ENCODE results near the gene TIAM2. TPM values are rescaled to one million over a fixed set of nuclear protein-coding genes. Genes with fewer than 3 reads are reported as not detected.
A peak's percentile ranks its signal among the peaks of the same experiment; 100 is the strongest.

TIAM2 gene
- total RNA-seq, 4 donors from 2014 or later: 9.2 to 18.2 (median 11.4) TPM

GRCh38 chr6:155263373-155264063 is 268.4 kb downstream of the TIAM2 start, which contains the start of gene CLDN20:
Gene CLDN20 (plus strand): TSS chr6:155264013. CDS start chr6:155275720, 11,707 bp downstream.
- DNase-seq (ENCODE audit: low spot score in 2 of 2): no peak
- no peak for TF ChIP-seq POLR2A (IDR thresholded peaks at IDR 0.05)
- TF ChIP-seq EP300 (IDR thresholded peaks at IDR 0.05): no peak
- no peak for TF ChIP-seq CTCF (IDR thresholded peaks at IDR 0.05)
- Histone ChIP-seq H3K36me3 (peaks cover 0 to 28% (median 0%) of the 10 kb centered on the region in 3 donors), H3K27me3 (no peaks in the 10 kb centered on the region), H3K27ac (peak within 1 kb of the TSS in 1 of 4 donors; percentile 61), H3K4me1 (peaks cover 0 to 4% (median 0%) of the 10 kb centered on the region in 4 donors), H3K4me3 (no peak within 1 kb of the TSS), H3K9me3 (no peaks in the 10 kb centered on the region)
- WGBS, 2 donors: 84% methylated on average over 10 of the region's 10 CpGs

- Histone ChIP-seq H3K27me3 (no peaks in the 10 kb centered on the region), H3K27ac (peak overlapping the region in 1 of 4 donors; percentile 61), H3K9me3 (no peaks in the 10 kb centered on the region), H3K4me3 (no peak overlapping the region), H3K36me3 (peaks cover 0 to 15% (median 0%) of the 10 kb centered on the region in 3 donors), H3K4me1 (peaks cover 0 to 4% (median 0%) of the 10 kb centered on the region in 4 donors)
- DNase-seq (ENCODE audit: low spot score in 2 of 2): no peak
- 66 to 75% methylated on average over 9 of the region's 9 CpGs for WGBS, 2 donors
- no peak for TF ChIP-seq CTCF (IDR thresholded peaks at IDR 0.05)
- TF ChIP-seq POLR2A (IDR thresholded peaks at IDR 0.05): no peak
- no peak for TF ChIP-seq EP300 (IDR thresholded peaks at IDR 0.05)
Observed at GRCh38 chr6:155264693-155265320, 269.7 kb downstream of the TIAM2 start.

GRCh38 chr6:155265843-155266535 is 270.9 kb downstream of the TIAM2 start:
- Histone ChIP-seq H3K4me1 (peaks cover 0 to 4% (median 2%) of the 10 kb centered on the region in 4 donors), H3K36me3 (peaks cover 0 to 4% (median 0%) of the 10 kb centered on the region in 3 donors), H3K27ac (no peak overlapping the region), H3K9me3 (no peaks in the 10 kb centered on the region), H3K4me3 (no peak overlapping the region), H3K27me3 (no peaks in the 10 kb centered on the region)
- no peak for TF ChIP-seq CTCF (IDR thresholded peaks at IDR 0.05)
- TF ChIP-seq POLR2A (IDR thresholded peaks at IDR 0.05): no peak
- TF ChIP-seq EP300 (IDR thresholded peaks at IDR 0.05): no peak
- 85 to 90% methylated on average over 4 of the region's 4 CpGs for WGBS, 2 donors
- no peak for DNase-seq (ENCODE audit: low spot score in 2 of 2)

- 91 to 94% methylated on average over 2 of the region's 2 CpGs for WGBS, 2 donors
Observed at GRCh38 chr6:155267411-155267810, 272.3 kb downstream of the TIAM2 start.

More at GRCh38 chr6:155267411-155267810, 272.3 kb downstream of the TIAM2 start:
- no peak overlapping the region for H3K27ac ChIP-seq
- peaks cover 0 to 4% (median 0%) of the 10 kb centered on the region in 3 donors for H3K36me3 ChIP-seq
- no peak for DNase-seq (ENCODE audit: low spot score in 2 of 2)
- H3K27me3 ChIP-seq: no peaks in the 10 kb centered on the region
- TF ChIP-seq CTCF (IDR thresholded peaks at IDR 0.05) (no peak), POLR2A (IDR thresholded peaks at IDR 0.05) (no peak), EP300 (IDR thresholded peaks at IDR 0.05) (no peak)
- no peak overlapping the region for H3K4me3 ChIP-seq
- no peaks in the 10 kb centered on the region for H3K9me3 ChIP-seq
- peaks cover 0 to 11% (median 6%) of the 10 kb centered on the region in 4 donors for H3K4me1 ChIP-seq

Measured in tibial nerve (tissue), 4 donors.